Sigmoid colon (tissue), 4 donors: ENCODE measurements around the gene SPATA22.
"Not testable (repeated sequence)": the region's sequence is repeated elsewhere in the genome, so short reads cannot be mapped to it uniquely, and the experiment has no call there.

Source experiments
- EP300 ChIP-seq, 4 donors: sonication (generic); formaldehyde crosslinking; IDR thresholded peaks; one replicate each; pipeline ENCODE4 v1.6.1; 2017; ENCODE audit warnings: antibody characterized with exemption in 4 of 4
- POLR2A ChIP-seq, 2 donors: fragments of 450-650 bp; IDR thresholded peaks; one replicate each; pipeline ENCODE4 v1.6.1; 2016; ENCODE audit warnings: antibody characterized with exemption in 2 of 2, mild to moderate bottlenecking in 2 of 2, moderate library complexity in 2 of 2
- TF ChIP-seq, protein P1 (sequence below), 4 experiments: fragments of 450-650 bp in 3 of 4; fragments of 200-600 bp in 1 of 4; IDR thresholded peaks; one replicate each; pipeline ENCODE4 v1.5.1; 2016 to 2019; ENCODE audit warnings: antibody characterized with exemption in 4 of 4, mild to moderate bottlenecking in 3 of 4, moderate library complexity in 2 of 4

DNA sequence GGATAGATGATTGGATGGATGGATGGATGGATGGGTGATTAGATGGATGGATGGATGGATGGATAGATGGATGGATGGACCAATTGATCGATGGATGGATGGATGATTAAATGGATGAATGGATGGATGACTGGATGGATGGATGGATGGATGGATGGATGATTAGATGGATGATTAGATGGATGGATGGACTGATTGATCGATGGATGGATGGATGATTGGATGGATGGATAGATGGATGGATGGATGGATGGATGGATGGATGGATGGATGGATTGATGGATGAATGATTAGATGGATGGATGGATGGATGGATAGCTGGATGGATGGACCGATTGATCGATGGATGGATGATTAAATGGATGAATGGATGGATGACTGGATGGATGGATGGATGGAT lies 47.9 kb upstream of the SPATA22 start:
- TF ChIP-seq POLR2A, EP300 (IDR thresholded peaks at IDR 0.05): not testable (repeated sequence)
- TF ChIP-seq, protein P1, sequence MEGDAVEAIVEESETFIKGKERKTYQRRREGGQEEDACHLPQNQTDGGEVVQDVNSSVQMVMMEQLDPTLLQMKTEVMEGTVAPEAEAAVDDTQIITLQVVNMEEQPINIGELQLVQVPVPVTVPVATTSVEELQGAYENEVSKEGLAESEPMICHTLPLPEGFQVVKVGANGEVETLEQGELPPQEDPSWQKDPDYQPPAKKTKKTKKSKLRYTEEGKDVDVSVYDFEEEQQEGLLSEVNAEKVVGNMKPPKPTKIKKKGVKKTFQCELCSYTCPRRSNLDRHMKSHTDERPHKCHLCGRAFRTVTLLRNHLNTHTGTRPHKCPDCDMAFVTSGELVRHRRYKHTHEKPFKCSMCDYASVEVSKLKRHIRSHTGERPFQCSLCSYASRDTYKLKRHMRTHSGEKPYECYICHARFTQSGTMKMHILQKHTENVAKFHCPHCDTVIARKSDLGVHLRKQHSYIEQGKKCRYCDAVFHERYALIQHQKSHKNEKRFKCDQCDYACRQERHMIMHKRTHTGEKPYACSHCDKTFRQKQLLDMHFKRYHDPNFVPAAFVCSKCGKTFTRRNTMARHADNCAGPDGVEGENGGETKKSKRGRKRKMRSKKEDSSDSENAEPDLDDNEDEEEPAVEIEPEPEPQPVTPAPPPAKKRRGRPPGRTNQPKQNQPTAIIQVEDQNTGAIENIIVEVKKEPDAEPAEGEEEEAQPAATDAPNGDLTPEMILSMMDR (IDR thresholded peaks at IDR 0.05) = not testable (repeated sequence)
